ENCODE measurements around the gene CDKL1.

Gene CDKL1

GRCh38 chr14:50331596-50331995 lies 65.1 kb downstream of the CDKL1 start:
- H3K27ac ChIP-seq (ENCODE audit: extremely low read depth, low read depth, low read length): no peak overlapping the region
- ChIA-PET POLR2A (no interaction called here), CTCF (interaction anchor here (0.6 to 2.5 kb wide), 2 partner anchors 11 to 411 kb away, joined by 3 to 12 read pairs; no protein-coding TSS in a partner anchor)
- H3K4me3 ChIP-seq (ENCODE audit: low read depth, low read length): no peak overlapping the region
- TF ChIP-seq ZIC2 (tag by site-specific recombination; IDR thresholded peaks at IDR 0.05) (no peak), ZNF521 (tag by site-specific recombination; IDR thresholded peaks at IDR 0.05) (no peak), ZNF26 (tag by site-specific recombination; IDR thresholded peaks at IDR 0.05) (no peak), IKZF3 (tag by site-specific recombination; IDR thresholded peaks at IDR 0.05) (no peak), TRIM28 (IDR thresholded peaks at IDR 0.05; ENCODE audit: borderline replicate concordance, low read length) (no peak)
- no peaks in the 10 kb centered on the region for H3K9me3 ChIP-seq (ENCODE audit: control insufficient read depth, insufficient read depth, low read depth, low read length)
- H3K4me1 ChIP-seq (ENCODE audit: control insufficient read depth, insufficient read depth, low read length): no peaks in the 10 kb centered on the region
- peaks cover 10 to 29% of the 10 kb centered on the region in 2 experiments for H3K36me3 ChIP-seq (ENCODE audit: control insufficient read depth in 2 of 2, insufficient read depth in 1 of 2, low read length in 2 of 2)

GRCh38 chr14:50321009-50321660 lies 75.5 kb downstream of the CDKL1 start:
- POLR2A ChIA-PET: interaction anchor here (1.2 kb wide), 1 partner anchor 9 kb away, joined by 8 read pairs; the partner anchor contains the start of genes DMAC2L and L2HGDH
- Histone ChIP-seq H3K36me3 (ENCODE audit: control insufficient read depth in 2 of 2, insufficient read depth in 1 of 2, low read length in 2 of 2) (peaks cover 11 to 19% of the 10 kb centered on the region in 2 experiments), H3K27ac (ENCODE audit: extremely low read depth, low read depth, low read length) (peak overlapping the region; percentile 66), H3K9me3 (ENCODE audit: control insufficient read depth, insufficient read depth, low read depth, low read length) (no peaks in the 10 kb centered on the region), H3K4me3 (ENCODE audit: low read depth, low read length) (peak overlapping the region; percentile 33), H3K4me1 (ENCODE audit: control insufficient read depth, insufficient read depth, low read length) (peaks cover 3% of the 10 kb centered on the region; the same call in 1 of the 2 replicates)
- CTCF ChIA-PET: interaction anchor here (0.5 to 2.7 kb wide), 26 partner anchors 9 to 969 kb away, joined by 3 to 20 read pairs (median 4); partner anchors contain the start of genes DMAC2L, L2HGDH and MAP4K5
- TF ChIP-seq ZBTB10 (tag by site-specific recombination; IDR thresholded peaks at IDR 0.05) (no peak), ZNF114 (tag by site-specific recombination; IDR thresholded peaks at IDR 0.05) (no peak), ZSCAN4 (tag by site-specific recombination; IDR thresholded peaks at IDR 0.05) (no peak), ZNF433 (tag by site-specific recombination; IDR thresholded peaks at IDR 0.05; ENCODE audit: low read depth) (no peak), ZNF112 (tag by site-specific recombination; IDR thresholded peaks at IDR 0.05) (no peak), ZNF148 (tag by site-specific recombination; IDR thresholded peaks at IDR 0.05; ENCODE audit: borderline replicate concordance) (no peak), ZNF133 (tag by site-specific recombination; IDR thresholded peaks at IDR 0.05) (no peak), EGR2 (tag by site-specific recombination; IDR thresholded peaks at IDR 0.05; ENCODE audit: low read depth) (no peak), ZNF514 (tag by site-specific recombination; IDR thresholded peaks at IDR 0.05) (no peak), ZNF341 (tag by site-specific recombination; IDR thresholded peaks at IDR 0.05; ENCODE audit: low read depth) (no peak), ZNF518A (tag by site-specific recombination; conservative IDR thresholded peaks at IDR 0.05; ENCODE audit: low read depth) (peak; percentile 20; the same call in 1 of the 2 replicates), HOXC10 (CRISPR knock-in tag; IDR thresholded peaks at IDR 0.05) (no peak), ZNF146 (tag by site-specific recombination; IDR thresholded peaks at IDR 0.05) (no peak), ZNF660 (tag by site-specific recombination; IDR thresholded peaks at IDR 0.05) (peak; percentile 91), ZBTB6 (tag by site-specific recombination; IDR thresholded peaks at IDR 0.05) (no peak)

Data from HEK293 (cell line).